ENCODE measurements around the gene ATP6AP2.
"Not testable (repeated sequence)": the region's sequence is repeated elsewhere in the genome, so short reads cannot be mapped to it uniquely, and the experiment has no call there.

ATP6AP2 gene

GRCh38 chrX:40579141-40579540, 1.6 kb upstream of the ATP6AP2 start:
- no peaks in the 10 kb centered on the region for H3K27me3 ChIP-seq (ENCODE audit: insufficient read depth, low read length)
- H3K4me1 ChIP-seq (ENCODE audit: insufficient read depth, low read length): no peaks in the 10 kb centered on the region
- H3K27ac ChIP-seq (ENCODE audit: low read length): no peak overlapping the region
- no peaks in the 10 kb centered on the region for H3K36me3 ChIP-seq (ENCODE audit: insufficient read depth, low read depth, low read length)
- no peak overlapping the region for H3K9ac ChIP-seq (ENCODE audit: low read depth, low read length)
- no peaks in the 10 kb centered on the region for H3K9me3 ChIP-seq (ENCODE audit: insufficient read depth, low read depth, low read length)
- H3K4me3 ChIP-seq (ENCODE audit: low read length): no peak overlapping the region

GRCh38 chrX:40579900-40580536, 752 bp upstream of the ATP6AP2 start:
- H3K27ac ChIP-seq (ENCODE audit: low read length): no peak overlapping the region
- no peaks in the 10 kb centered on the region for H3K36me3 ChIP-seq (ENCODE audit: insufficient read depth, low read depth, low read length)
- H3K9me3 ChIP-seq (ENCODE audit: insufficient read depth, low read depth, low read length): no peaks in the 10 kb centered on the region
- H3K27me3 ChIP-seq (ENCODE audit: insufficient read depth, low read length): no peaks in the 10 kb centered on the region
- peak overlapping the region; percentile 69; the same call in 1 of the 2 replicates for H3K9ac ChIP-seq (ENCODE audit: low read depth, low read length)
- peak overlapping the region; percentile 89 for H3K4me3 ChIP-seq (ENCODE audit: low read length)
- H3K4me1 ChIP-seq (ENCODE audit: insufficient read depth, low read length): no peaks in the 10 kb centered on the region

GRCh38 chrX:40581336-40581920, 658 bp downstream of the ATP6AP2 start:
- Histone ChIP-seq H3K36me3 (ENCODE audit: insufficient read depth, low read depth, low read length) (no peaks in the 10 kb centered on the region), H3K9ac (ENCODE audit: low read depth, low read length) (peak overlapping the region; percentile 48; the same call in 1 of the 2 replicates)

GRCh38 chrX:40582178-40582577, 1.4 kb downstream of the ATP6AP2 start:
- not testable (repeated sequence) for H3K27ac ChIP-seq (ENCODE audit: low read length); H3K9ac ChIP-seq (ENCODE audit: low read depth, low read length); H3K36me3 ChIP-seq (ENCODE audit: insufficient read depth, low read depth, low read length); H3K4me1 ChIP-seq (ENCODE audit: insufficient read depth, low read length); H3K27me3 ChIP-seq (ENCODE audit: insufficient read depth, low read length); H3K9me3 ChIP-seq (ENCODE audit: insufficient read depth, low read depth, low read length); H3K4me3 ChIP-seq (ENCODE audit: low read length)

More at GRCh38 chrX:40581336-40581920, 658 bp downstream of the ATP6AP2 start:
- Histone ChIP-seq H3K4me3 (ENCODE audit: low read length) (peak overlapping the region; percentile 89), H3K4me1 (ENCODE audit: insufficient read depth, low read length) (no peaks in the 10 kb centered on the region), H3K27ac (ENCODE audit: low read length) (no peak overlapping the region), H3K27me3 (ENCODE audit: insufficient read depth, low read length) (no peaks in the 10 kb centered on the region), H3K9me3 (ENCODE audit: insufficient read depth, low read depth, low read length) (no peaks in the 10 kb centered on the region)

GRCh38 chrX:40582811-40583210, 2.0 kb downstream of the ATP6AP2 start:
- H3K4me1 ChIP-seq (ENCODE audit: insufficient read depth, low read length): no peaks in the 10 kb centered on the region
- no peak overlapping the region for H3K27ac ChIP-seq (ENCODE audit: low read length)
- no peaks in the 10 kb centered on the region for H3K9me3 ChIP-seq (ENCODE audit: insufficient read depth, low read depth, low read length)
- no peak overlapping the region for H3K4me3 ChIP-seq (ENCODE audit: low read length)
- no peaks in the 10 kb centered on the region for H3K36me3 ChIP-seq (ENCODE audit: insufficient read depth, low read depth, low read length)
- no peaks in the 10 kb centered on the region for H3K27me3 ChIP-seq (ENCODE audit: insufficient read depth, low read length)
- H3K9ac ChIP-seq (ENCODE audit: low read depth, low read length): no peak overlapping the region

GRCh38 chrX:40587623-40588022, 6.9 kb downstream of the ATP6AP2 start:
- H3K9me3 ChIP-seq (ENCODE audit: insufficient read depth, low read depth, low read length); H3K27me3 ChIP-seq (ENCODE audit: insufficient read depth, low read length); H3K4me3 ChIP-seq (ENCODE audit: low read length); H3K4me1 ChIP-seq (ENCODE audit: insufficient read depth, low read length); H3K9ac ChIP-seq (ENCODE audit: low read depth, low read length); H3K27ac ChIP-seq (ENCODE audit: low read length): not testable (repeated sequence)
- peaks cover 10% of the 10 kb centered on the region; the same call in 1 of the 2 replicates for H3K36me3 ChIP-seq (ENCODE audit: insufficient read depth, low read depth, low read length)

- H3K9me3 ChIP-seq (ENCODE audit: insufficient read depth, low read depth, low read length); H3K9ac ChIP-seq (ENCODE audit: low read depth, low read length); H3K27ac ChIP-seq (ENCODE audit: low read length); H3K27me3 ChIP-seq (ENCODE audit: insufficient read depth, low read length); H3K4me1 ChIP-seq (ENCODE audit: insufficient read depth, low read length); H3K4me3 ChIP-seq (ENCODE audit: low read length): not testable (repeated sequence)
- H3K36me3 ChIP-seq (ENCODE audit: insufficient read depth, low read depth, low read length): peaks cover 17% of the 10 kb centered on the region; the same call in 1 of the 2 replicates
These were observed 9.0 kb downstream of the ATP6AP2 start for GRCh38 chrX:40589616-40590321.

- no peak overlapping the region for H3K4me3 ChIP-seq (ENCODE audit: low read length)
- no peak overlapping the region for H3K27ac ChIP-seq (ENCODE audit: low read length)
- no peaks in the 10 kb centered on the region for H3K4me1 ChIP-seq (ENCODE audit: insufficient read depth, low read length)
- peaks cover 33% of the 10 kb centered on the region for H3K36me3 ChIP-seq (ENCODE audit: insufficient read depth, low read depth, low read length)
- H3K9ac ChIP-seq (ENCODE audit: low read depth, low read length): no peak overlapping the region
- H3K9me3 ChIP-seq (ENCODE audit: insufficient read depth, low read depth, low read length): no peaks in the 10 kb centered on the region
- H3K27me3 ChIP-seq (ENCODE audit: insufficient read depth, low read length): no peaks in the 10 kb centered on the region
These were observed 22.7 kb downstream of the ATP6AP2 start for GRCh38 chrX:40603446-40603845.

- Histone ChIP-seq H3K9me3 (ENCODE audit: insufficient read depth, low read depth, low read length) (no peaks in the 10 kb centered on the region), H3K27ac (ENCODE audit: low read length) (no peak overlapping the region), H3K4me1 (ENCODE audit: insufficient read depth, low read length) (no peaks in the 10 kb centered on the region), H3K27me3 (ENCODE audit: insufficient read depth, low read length) (no peaks in the 10 kb centered on the region), H3K9ac (ENCODE audit: low read depth, low read length) (no peak overlapping the region), H3K36me3 (ENCODE audit: insufficient read depth, low read depth, low read length) (no peaks in the 10 kb centered on the region), H3K4me3 (ENCODE audit: low read length) (no peak overlapping the region)
These were observed 26.6 kb downstream of the ATP6AP2 start for GRCh38 chrX:40607381-40607780.

GRCh38 chrX:40612511-40612910, 31.7 kb downstream of the ATP6AP2 start:
- H3K36me3 ChIP-seq (ENCODE audit: insufficient read depth, low read depth, low read length): no peaks in the 10 kb centered on the region
- H3K4me1 ChIP-seq (ENCODE audit: insufficient read depth, low read length): no peaks in the 10 kb centered on the region
- H3K9ac ChIP-seq (ENCODE audit: low read depth, low read length): no peak overlapping the region
- no peaks in the 10 kb centered on the region for H3K9me3 ChIP-seq (ENCODE audit: insufficient read depth, low read depth, low read length)
- H3K27me3 ChIP-seq (ENCODE audit: insufficient read depth, low read length): no peaks in the 10 kb centered on the region
- no peak overlapping the region for H3K27ac ChIP-seq (ENCODE audit: low read length)
- no peak overlapping the region for H3K4me3 ChIP-seq (ENCODE audit: low read length)

GRCh38 chrX:40615976-40616375, 35.2 kb downstream of the ATP6AP2 start:
- H3K9me3 ChIP-seq (ENCODE audit: insufficient read depth, low read depth, low read length): no peaks in the 10 kb centered on the region
- no peak overlapping the region for H3K27ac ChIP-seq (ENCODE audit: low read length)
- H3K4me3 ChIP-seq (ENCODE audit: low read length): no peak overlapping the region
- no peaks in the 10 kb centered on the region for H3K27me3 ChIP-seq (ENCODE audit: insufficient read depth, low read length)
- no peak overlapping the region for H3K9ac ChIP-seq (ENCODE audit: low read depth, low read length)
- no peaks in the 10 kb centered on the region for H3K36me3 ChIP-seq (ENCODE audit: insufficient read depth, low read depth, low read length)
- no peaks in the 10 kb centered on the region for H3K4me1 ChIP-seq (ENCODE audit: insufficient read depth, low read length)

GRCh38 chrX:40617566-40617965, 36.8 kb downstream of the ATP6AP2 start:
- Histone ChIP-seq H3K27me3 (ENCODE audit: insufficient read depth, low read length) (no peaks in the 10 kb centered on the region), H3K4me3 (ENCODE audit: low read length) (no peak overlapping the region), H3K9ac (ENCODE audit: low read depth, low read length) (no peak overlapping the region), H3K27ac (ENCODE audit: low read length) (no peak overlapping the region), H3K36me3 (ENCODE audit: insufficient read depth, low read depth, low read length) (no peaks in the 10 kb centered on the region), H3K9me3 (ENCODE audit: insufficient read depth, low read depth, low read length) (no peaks in the 10 kb centered on the region), H3K4me1 (ENCODE audit: insufficient read depth, low read length) (no peaks in the 10 kb centered on the region)

All from iPS-20b (cell line).